ENCODE measurements around the gene PAX7. TPM values are rescaled to one million over a fixed set of nuclear protein-coding genes. Genes with fewer than 3 reads are reported as not detected.

PAX7 gene
- total and polyA plus RNA-seq, 2 donors (not counting 3 experiments of a cell fraction or from before 2014, with no cell fraction given): not detected

GRCh38 chr1:18614069-18614735, 16.4 kb upstream of the PAX7 start:
- Histone ChIP-seq H3K36me3 (ENCODE audit: control insufficient read depth in 2 of 2, extremely low read depth in 1 of 2, insufficient read depth in 2 of 2, low read length in 2 of 2) (no peaks in the 10 kb centered on the region), H3K79me2 (ENCODE audit: control insufficient read depth, insufficient read depth, low read length) (no peaks in the 10 kb centered on the region), H3K9ac (replicated peaks; ENCODE audit: extremely low read depth, insufficient read depth, low read length) (no peak overlapping the region), H3K4me2 (ENCODE audit: insufficient read depth, low read length) (no peak overlapping the region), H3K9me3 (replicated peaks; ENCODE audit: control insufficient read depth, insufficient read depth, low read length) (no peaks in the 10 kb centered on the region), H4K20me1 (replicated peaks; ENCODE audit: control insufficient read depth, extremely low read depth, insufficient read depth, low read length) (no peaks in the 10 kb centered on the region), H3K27me3 (ENCODE audit: control insufficient read depth in 2 of 2, insufficient read depth in 2 of 2, low read length in 2 of 2) (peaks cover 0 to 1% of the 10 kb centered on the region in 2 experiments), H2AFZ (ENCODE audit: low read depth, low read length) (no peak overlapping the region), H3K4me3 (replicated peaks in 1 of 3; ENCODE audit: insufficient read depth in 1 of 3, low read depth in 1 of 3, low read length in 3 of 3) (no peak overlapping the region), H3K4me1 (ENCODE audit: control insufficient read depth, extremely low read depth, insufficient read depth, low read length) (no peaks in the 10 kb centered on the region), H3K27ac (ENCODE audit: insufficient read depth, low read depth, low read length) (no peak overlapping the region), H3K9me1 (replicated peaks; ENCODE audit: control insufficient read depth, extremely low read depth, insufficient read depth, low read length) (no peaks in the 10 kb centered on the region)
- TF ChIP-seq FOS (IDR thresholded peaks at IDR 0.05; ENCODE audit: borderline replicate concordance, insufficient read depth, low read length) (no peak), POLR2A (IDR thresholded peaks at IDR 0.05; ENCODE audit: low read depth, low read length) (no peak), POLR2AphosphoS5 (IDR thresholded peaks at IDR 0.05; ENCODE audit: insufficient read depth, low read depth, low read length) (no peak), CTCF (IDR thresholded peaks at IDR 0.05; ENCODE audit: extremely low read depth in 1 of 2, insufficient read depth in 1 of 2, low read depth in 1 of 2, low read length in 2 of 2) (no peak), GATA2 (IDR thresholded peaks at IDR 0.05; ENCODE audit: insufficient read depth, insufficient read length, low read depth, low read length) (no peak), MYC (IDR thresholded peaks at IDR 0.05; ENCODE audit: low read depth, low read length) (no peak), JUN (IDR thresholded peaks at IDR 0.05; ENCODE audit: borderline replicate concordance, insufficient read depth, insufficient read length, low read depth) (no peak), EZH2 (IDR thresholded peaks at IDR 0.05; ENCODE audit: borderline replicate concordance, low read depth, low read length, severe bottlenecking) (no peak)
- TF ChIP-seq, protein P1, sequence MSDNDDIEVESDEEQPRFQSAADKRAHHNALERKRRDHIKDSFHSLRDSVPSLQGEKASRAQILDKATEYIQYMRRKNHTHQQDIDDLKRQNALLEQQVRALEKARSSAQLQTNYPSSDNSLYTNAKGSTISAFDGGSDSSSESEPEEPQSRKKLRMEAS (IDR thresholded peaks at IDR 0.05; ENCODE audit: insufficient read depth, insufficient read length): no peak
- intact Hi-C loops (cut with micrococcal nuclease) (no loop called here), dilution Hi-C loops (cut with MboI; ENCODE audit: extremely low pct_ligation_motif_present, low sequenced_read_pairs) (no loop called here)
- BruUV-seq (replicated peaks): no TSS peak
- ChIA-PET POLR2A (no interaction called here), CTCF (interaction anchor here (1.1 kb wide), 1 partner anchor 16 kb away, joined by 7 read pairs; no protein-coding TSS in a partner anchor)
- no peak for DNase-seq (ENCODE audit: low read depth, low spot score)
- FAIRE-seq: no peak
